GM18502 (cell line): ENCODE measurements around the gene CXCR5.
A peak's percentile ranks its signal among the peaks of the same experiment; 100 is the strongest.
"Not testable (repeated sequence)": the region's sequence is repeated elsewhere in the genome, so short reads cannot be mapped to it uniquely, and the experiment has no call there.

Experiments used
- ATAC-seq: cut with Tn5 transposase; IDR thresholded peaks from one replicate; pipeline ENCODE4 v1.9.1; 2021; ENCODE audit warnings: mild to moderate bottlenecking; ENCODE audit not compliant: unreplicated experiment, poor library complexity

CXCR5 gene

DNA sequence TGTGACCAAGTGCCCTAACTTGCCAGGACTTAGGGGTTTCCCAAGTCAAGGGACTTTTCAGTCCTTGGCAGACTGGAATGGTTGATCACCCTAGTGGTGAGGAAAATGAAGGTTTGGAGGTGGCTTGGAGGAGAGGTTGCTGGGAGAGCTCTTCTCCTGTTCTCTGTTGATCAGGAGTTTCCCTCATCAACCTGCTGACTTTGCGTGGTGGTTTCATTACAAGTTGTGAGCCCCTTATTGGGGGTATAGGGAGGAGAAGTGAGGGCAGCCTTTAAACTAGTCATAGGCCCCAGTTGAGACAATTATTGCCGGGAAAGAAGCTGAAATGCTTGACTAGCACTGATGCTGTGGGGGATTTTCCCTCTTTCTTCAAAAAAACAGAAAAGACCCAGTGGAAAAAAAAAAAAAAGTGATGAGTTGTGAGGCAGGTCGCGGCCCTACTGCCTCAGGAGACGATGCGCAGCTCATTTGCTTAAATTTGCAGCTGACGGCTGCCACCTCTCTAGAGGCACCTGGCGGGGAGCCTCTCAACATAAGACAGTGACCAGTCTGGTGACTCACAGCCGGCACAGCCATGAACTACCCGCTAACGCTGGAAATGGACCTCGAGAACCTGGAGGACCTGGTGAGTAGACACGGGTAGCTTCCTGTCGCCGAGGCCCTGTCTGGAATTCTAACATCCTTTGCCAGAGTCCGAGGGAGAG is at the start of gene CXCR5:
TSS of gene CXCR5 (plus strand) at position 525 of the 704 bp plus-strand sequence. CDS start at position 575, 50 bp downstream.
- peak; percentile 62 for ATAC-seq

- no peak for ATAC-seq
Observed at GRCh38 chr11:118834427-118835028, 49.2 kb upstream of the CXCR5 start.

DNA sequence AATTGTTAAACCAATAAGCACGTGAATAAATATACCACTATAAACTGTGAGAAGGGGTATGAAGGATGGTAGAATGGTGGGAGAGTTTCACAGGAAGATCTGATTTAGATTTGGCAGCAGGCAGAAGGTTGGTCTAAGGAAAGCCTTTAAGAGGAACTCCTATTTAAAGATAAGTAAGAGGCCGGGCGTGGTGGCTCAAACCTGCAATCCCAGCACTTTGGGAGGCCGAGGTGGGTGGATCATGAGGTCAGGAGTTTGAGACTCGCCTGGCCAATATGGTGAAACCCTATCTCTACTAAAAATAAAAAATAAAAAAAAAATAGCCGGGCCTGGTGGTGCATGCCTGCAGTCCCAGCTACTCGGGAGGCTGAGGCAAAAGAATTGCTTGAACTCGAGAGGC is 45.8 kb upstream of the CXCR5 start:
- ATAC-seq: no peak

DNA sequence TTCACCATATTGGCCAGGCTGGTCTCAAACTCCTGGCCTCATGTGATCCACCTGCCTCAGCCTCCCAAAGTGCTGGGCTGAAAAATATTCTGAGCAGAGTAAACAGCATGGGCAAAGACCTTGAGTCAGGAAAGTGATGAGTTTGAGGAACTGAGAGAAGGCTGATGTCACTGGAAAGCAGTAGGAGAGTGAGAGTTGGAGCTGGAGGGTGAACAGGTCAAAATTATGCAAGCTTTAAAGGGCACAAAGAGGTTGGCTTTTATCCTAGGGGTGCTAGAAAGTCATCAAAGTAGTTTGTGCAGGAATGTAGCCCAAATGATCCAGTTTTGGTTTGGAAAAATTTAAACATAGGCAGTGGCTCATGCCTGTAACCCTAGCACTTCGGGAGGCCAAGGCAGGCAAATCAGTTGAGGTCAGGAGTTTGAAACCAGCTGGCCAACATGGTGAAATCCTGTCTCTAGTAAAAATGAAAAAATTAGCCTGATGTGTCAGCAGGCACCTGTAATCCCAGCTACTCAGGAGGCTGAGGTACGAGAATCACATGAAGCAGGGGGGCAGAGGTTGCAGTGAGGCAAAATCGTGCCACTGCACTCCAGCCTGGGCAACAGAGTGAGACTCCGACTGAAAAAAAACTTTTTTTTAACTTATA is 44.7 kb upstream of the CXCR5 start:
- ATAC-seq: peak; percentile 83

- ATAC-seq: peak; percentile 54
Observed at GRCh38 chr11:118841469-118842242, 42.0 kb upstream of the CXCR5 start.

- no peak for ATAC-seq
Observed at GRCh38 chr11:118842369-118842768, 41.3 kb upstream of the CXCR5 start.

GRCh38 chr11:118842843-118843242 is 40.8 kb upstream of the CXCR5 start:
- ATAC-seq: not testable (repeated sequence)

GRCh38 chr11:118843565-118843964 is 40.1 kb upstream of the CXCR5 start:
- ATAC-seq: no peak

- ATAC-seq: no peak
Observed at GRCh38 chr11:118845369-118845768, 38.3 kb upstream of the CXCR5 start.

GRCh38 chr11:118846181-118846935 is 37.3 kb upstream of the CXCR5 start:
- no peak for ATAC-seq

DNA sequence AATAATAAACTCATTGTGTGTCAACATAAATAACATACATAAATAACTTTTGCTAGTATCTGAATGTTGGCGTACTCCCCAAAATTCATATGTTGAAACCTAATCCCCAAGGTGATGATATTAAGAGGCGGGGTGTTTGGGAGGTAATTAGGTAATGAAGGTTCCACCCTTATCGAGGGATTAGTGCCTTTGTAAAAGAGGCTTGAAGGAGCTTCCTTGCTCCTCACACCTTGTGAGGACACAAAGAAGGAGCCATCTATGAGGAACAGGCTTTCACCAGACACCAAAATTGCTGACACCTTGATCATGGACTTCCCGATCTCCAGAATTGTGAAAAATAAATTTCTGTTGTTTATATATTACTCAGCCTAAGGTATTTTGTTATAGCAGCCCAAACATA is 33.9 kb upstream of the CXCR5 start:
- ATAC-seq: no peak

DNA sequence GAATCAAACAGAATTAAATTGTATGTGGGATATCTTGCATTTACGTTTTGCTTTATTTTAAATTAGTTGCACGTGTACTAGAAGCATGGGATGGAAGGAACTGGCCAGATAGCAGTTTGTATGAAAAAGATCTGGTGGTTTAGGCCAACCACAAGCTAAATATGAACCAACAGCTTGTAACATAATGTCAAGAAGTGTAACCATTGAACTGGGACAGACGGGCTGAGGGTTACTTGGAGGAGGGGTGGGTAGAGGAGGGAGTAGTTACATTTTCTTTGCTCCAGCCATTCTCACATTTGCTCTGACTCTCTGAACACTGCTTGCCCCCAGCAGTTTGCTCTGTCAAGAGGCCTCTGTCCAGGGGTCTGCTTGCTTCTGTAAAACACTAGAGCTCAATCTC is 31.7 kb upstream of the CXCR5 start:
- ATAC-seq: peak; percentile 65

GRCh38 chr11:118853678-118854077 is 30.0 kb upstream of the CXCR5 start:
- ATAC-seq: no peak

- ATAC-seq: no peak
Observed at GRCh38 chr11:118856314-118856713, 27.4 kb upstream of the CXCR5 start.

DNA sequence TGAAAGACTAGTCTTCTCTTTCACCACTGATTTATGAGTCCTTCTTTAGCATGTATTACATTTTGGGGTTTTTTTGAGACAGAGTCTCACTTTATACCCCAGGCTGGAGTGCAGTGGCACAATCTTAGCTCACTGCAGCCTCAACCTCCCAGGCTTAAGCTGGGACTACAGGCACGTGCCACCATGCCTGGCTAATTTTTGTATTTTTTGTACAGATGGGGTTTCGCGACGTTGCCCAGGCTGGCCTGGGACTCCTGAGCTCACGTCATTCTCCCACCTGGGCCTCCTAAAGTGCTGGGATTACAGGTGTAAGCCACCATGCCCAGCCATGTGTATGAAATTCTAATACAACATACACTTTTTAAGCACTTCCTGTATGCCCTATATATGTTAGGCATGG is 26.3 kb upstream of the CXCR5 start:
- ATAC-seq: no peak

- no peak for ATAC-seq
Observed at GRCh38 chr11:118859973-118860372, 23.7 kb upstream of the CXCR5 start.

GRCh38 chr11:118868659-118869058 is 15.0 kb upstream of the CXCR5 start:
- no peak for ATAC-seq

DNA sequence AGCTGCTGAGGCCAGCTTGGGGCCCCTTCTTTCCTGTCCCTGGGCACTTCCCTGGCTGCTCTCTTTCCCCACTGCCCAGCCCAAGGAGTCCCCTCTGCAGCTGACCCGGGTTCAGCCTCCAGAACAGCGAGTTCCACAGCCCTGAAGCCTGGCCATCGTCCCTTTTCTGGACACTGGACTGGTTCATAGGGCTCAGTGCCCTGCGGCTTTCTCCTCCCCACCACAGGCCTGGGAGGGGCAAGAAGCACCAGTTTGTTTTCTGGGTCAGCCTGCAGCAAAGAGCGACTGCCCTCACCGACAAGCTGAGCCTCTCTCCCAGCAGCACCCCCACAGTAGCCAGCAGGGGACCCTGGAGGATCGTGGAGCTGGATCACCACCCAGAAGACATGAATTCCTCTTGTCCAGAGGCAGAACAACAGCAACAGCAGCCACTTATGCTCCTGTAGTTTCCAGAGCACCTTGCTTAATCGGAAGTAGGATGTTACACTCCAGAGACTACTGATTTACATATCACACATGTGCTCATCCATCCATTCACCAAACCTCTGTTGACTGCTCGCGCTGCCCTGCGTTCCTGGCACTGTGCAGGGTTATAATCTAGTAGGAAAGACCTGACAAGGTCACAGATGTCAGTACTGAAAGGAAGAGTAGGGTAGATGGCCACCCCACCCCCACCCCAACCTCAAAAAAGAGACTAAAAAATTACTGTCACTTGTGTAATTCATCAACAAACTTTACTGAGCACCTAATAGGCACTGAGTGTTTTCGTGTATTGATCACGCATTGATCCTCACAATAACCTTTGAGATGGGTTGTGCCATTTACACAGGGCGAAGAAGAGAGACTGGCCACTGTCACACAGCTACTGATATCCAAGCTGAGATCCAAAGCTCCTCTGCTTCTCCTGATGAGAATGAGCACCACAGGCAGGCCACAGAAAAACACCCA is 13.0 kb upstream of the CXCR5 start:
- peak; percentile 67 for ATAC-seq

DNA sequence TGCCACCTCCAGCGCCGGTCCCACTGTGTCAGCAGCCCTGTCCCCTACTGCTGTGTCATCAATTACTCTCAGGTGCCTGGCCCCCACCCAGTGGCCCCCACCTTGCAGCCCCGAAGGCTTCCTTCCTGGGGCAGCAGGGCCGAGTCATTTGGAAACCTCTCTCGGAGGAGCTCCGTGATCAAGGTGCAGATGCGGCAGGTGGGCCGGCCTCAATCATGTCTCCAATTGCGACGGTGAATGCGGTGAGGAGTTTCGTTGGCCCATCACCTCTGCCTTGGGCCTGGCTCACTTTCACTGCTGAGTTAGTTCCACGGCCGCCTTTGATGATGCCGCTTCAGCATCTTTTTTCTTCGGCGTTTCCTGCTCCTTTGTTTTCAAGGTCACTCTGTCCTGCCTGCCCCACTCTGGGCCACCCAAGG is 11.3 kb upstream of the CXCR5 start:
- ATAC-seq: no peak
